NCI-H345 treated with DMSO at 0.1 percent for 48 hours (cell line): ENCODE results near the gene UPF1.
"Not testable (repeated sequence)": the region's sequence is repeated elsewhere in the genome, so short reads cannot be mapped to it uniquely, and the experiment has no call there.

Source experiments
- DNase-seq: peaks from one replicate; lab custom pipeline; 2025; ENCODE audit not compliant: unreplicated experiment; lab: John Stamatoyannopoulos, UW

Gene UPF1

GRCh38 chr19:18897094-18898029, 65.6 kb downstream of the UPF1 start:
- DNase-seq = no peak

- DNase-seq = no peak
Measured at GRCh38 chr19:18898081-18898606, 66.4 kb downstream of the UPF1 start.

- no peak for DNase-seq
Measured at GRCh38 chr19:18898607-18899408, 67.0 kb downstream of the UPF1 start.

GRCh38 chr19:18899624-18900560, 68.1 kb downstream of the UPF1 start:
- no peak for DNase-seq

GRCh38 chr19:18900700-18901481, 69.1 kb downstream of the UPF1 start:
- DNase-seq = no peak

GRCh38 chr19:18901491-18901890, 69.7 kb downstream of the UPF1 start:
- no peak for DNase-seq

GRCh38 chr19:18902519-18902918, 70.8 kb downstream of the UPF1 start:
- not testable (repeated sequence) for DNase-seq

GRCh38 chr19:18903156-18904037, 71.6 kb downstream of the UPF1 start:
- no peak for DNase-seq

- DNase-seq = no peak
Measured at GRCh38 chr19:18904334-18905057, 72.7 kb downstream of the UPF1 start.

GRCh38 chr19:18905058-18905456, 73.3 kb downstream of the UPF1 start:
- no peak for DNase-seq

GRCh38 chr19:18905513-18906236, 73.9 kb downstream of the UPF1 start:
- DNase-seq = no peak

GRCh38 chr19:18906605-18907519, 75.1 kb downstream of the UPF1 start:
- DNase-seq = no peak

- no peak for DNase-seq
Measured at GRCh38 chr19:18908917-18909619, 77.3 kb downstream of the UPF1 start.

GRCh38 chr19:18910010-18910409, 78.3 kb downstream of the UPF1 start:
- no peak for DNase-seq

- DNase-seq = no peak
Measured at GRCh38 chr19:18910801-18911436, 79.2 kb downstream of the UPF1 start.
